Fibroblast of pulmonary artery (primary cell): ENCODE data around the gene SLC22A13.
"Not testable (repeated sequence)": the region's sequence is repeated elsewhere in the genome, so short reads cannot be mapped to it uniquely, and the experiment has no call there.

Experiments used
- DNase-seq: peaks from one replicate; pipeline ENCODE4 v3.0.0-alpha.2; 2010; ENCODE audit warnings: low read depth
- H3K4me3 ChIP-seq: replicated peaks from 2 replicates; pipeline ENCODE4 v1.5.1; 2011; ENCODE audit warnings: low read depth, mild to moderate bottlenecking, control low read depth, low read length, moderate library complexity
- CTCF ChIP-seq: IDR thresholded peaks from 2 replicates; pipeline ENCODE4 v1.5.1; 2011; ENCODE audit warnings: mild to moderate bottlenecking, control low read depth, low read length, inconsistent platforms; ENCODE audit errors: missing control alignments

The SLC22A13 gene

GRCh38 chr3:38227989-38228388, 37.6 kb upstream of the SLC22A13 start:
- DNase-seq = peak; percentile 81
- no peak overlapping the region for H3K4me3 ChIP-seq
- no peak for TF ChIP-seq CTCF

- DNase-seq = peak; percentile 21
- H3K4me3 ChIP-seq = no peak overlapping the region
- no peak for TF ChIP-seq CTCF
Measured at GRCh38 chr3:38229036-38229435, 36.6 kb upstream of the SLC22A13 start.

GRCh38 chr3:38232701-38233100, 32.9 kb upstream of the SLC22A13 start:
- TF ChIP-seq CTCF = no peak
- no peak for DNase-seq
- no peak overlapping the region for H3K4me3 ChIP-seq

GRCh38 chr3:38235466-38235865, 30.1 kb upstream of the SLC22A13 start:
- no peak for TF ChIP-seq CTCF
- no peak for DNase-seq
- H3K4me3 ChIP-seq = no peak overlapping the region

- no peak for DNase-seq
- no peak for TF ChIP-seq CTCF
- no peak overlapping the region for H3K4me3 ChIP-seq
Measured at GRCh38 chr3:38238416-38239008, 27.1 kb upstream of the SLC22A13 start.

- H3K4me3 ChIP-seq, DNase-seq: not testable (repeated sequence)
Measured at GRCh38 chr3:38242812-38243211, 22.8 kb upstream of the SLC22A13 start.

- DNase-seq = no peak
- no peak for TF ChIP-seq CTCF
- H3K4me3 ChIP-seq = no peak overlapping the region
Measured at GRCh38 chr3:38245930-38246329, 19.7 kb upstream of the SLC22A13 start.
